Stimulated activated CD4-positive, alpha-beta T cell treated with anti-CD3 and anti-CD28 coated beads, TNF-alpha, amount 100 ng/mL, for 24 hours (primary cell): ENCODE measurements around the gene C1orf87.

Source experiments
- DNase-seq, 3 experiments: peaks; one replicate each; pipeline ENCODE4 v3.0.0-alpha.2; 2020; ENCODE audit warnings: low read depth in 3 of 3

Gene C1orf87

GRCh38 chr1:59948990-59949389, 124.6 kb downstream of the C1orf87 start:
- DNase-seq = no peak

DNA sequence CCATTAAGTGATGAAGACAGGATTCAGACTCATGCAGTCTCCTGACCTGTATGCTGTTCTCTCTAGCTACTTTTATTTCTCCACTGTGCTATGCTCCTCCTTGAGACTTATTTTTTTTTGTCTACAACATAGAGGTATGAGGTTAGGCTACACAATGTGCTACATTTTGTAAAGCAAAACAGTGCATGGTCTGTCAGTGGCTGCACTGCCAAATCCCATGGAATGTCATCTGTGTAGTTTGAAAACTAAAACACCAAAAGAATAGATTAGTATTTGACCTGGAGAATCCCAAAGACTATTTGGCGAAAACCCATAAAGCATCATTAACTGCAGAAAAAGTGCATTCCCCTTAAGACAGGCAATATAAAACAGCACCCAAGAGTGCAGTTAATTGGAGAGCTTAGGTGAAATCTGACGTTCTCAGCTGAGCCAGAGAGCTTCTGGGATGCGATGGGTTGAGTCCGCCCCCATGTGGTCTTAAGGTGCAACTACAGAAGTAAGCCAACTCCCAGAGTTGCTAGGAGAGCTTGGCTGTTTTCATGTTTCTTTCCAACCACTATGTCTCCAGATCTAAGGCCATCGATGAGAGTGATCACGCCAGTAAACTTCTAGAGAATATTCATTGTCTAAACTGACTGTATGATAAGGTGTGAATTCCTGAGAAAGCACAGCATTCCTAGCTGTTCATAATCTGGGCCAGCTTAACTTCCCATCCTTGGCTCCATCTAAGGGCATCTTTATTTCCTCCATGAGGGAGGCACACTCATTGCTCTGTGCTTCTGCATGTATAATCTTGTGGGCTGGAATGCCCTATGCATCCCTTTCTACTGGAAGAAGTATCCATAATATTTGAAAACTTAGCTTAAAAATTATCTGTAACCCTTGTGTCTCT, 126.3 kb downstream of the C1orf87 start:
- DNase-seq = peak in 2 of 3 experiments; percentile 15 to 24

DNA sequence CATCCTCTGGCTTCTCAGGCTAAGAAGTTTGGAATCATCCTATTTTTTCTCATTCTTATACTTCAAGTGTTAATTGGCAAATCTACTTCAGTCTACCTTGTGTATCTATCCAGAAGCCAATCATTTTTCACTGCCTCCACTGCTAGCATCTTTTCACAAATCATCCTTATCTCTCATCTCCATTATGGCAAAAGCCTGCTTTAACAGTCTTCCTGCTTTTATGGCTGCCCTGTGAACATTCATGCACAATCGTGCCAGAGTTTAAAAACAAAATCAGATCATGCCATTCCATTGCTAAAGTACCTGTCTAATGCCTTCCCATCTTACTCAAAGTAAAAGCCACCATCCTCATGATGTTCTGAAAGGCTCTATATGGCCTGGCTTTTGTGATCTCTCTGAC, 127.8 kb downstream of the C1orf87 start:
- no peak for DNase-seq
